HCT116 (cell line): Measurements from ENCODE around the gene MRRF. TPM values are rescaled to one million over a fixed set of nuclear protein-coding genes. Genes with fewer than 3 reads are reported as not detected.

ENCODE experiments used
- ATAC-seq: fragments of 200-7000 bp; cut with Tn5 transposase; 2 replicates; pipeline ENCODE4 v1.9.1; 2020; ENCODE audit warnings: mild to moderate bottlenecking, moderate library complexity
- BruUV-seq: library from RNA; stranded (reverse); fragments of 400-500 nt; replicated peaks from 2 replicates; lab custom pipeline; 2021; lab: Mats Ljungman, UMichigan
- CTCF ChIA-PET: fragments of 300-600 bp; sonication (Branson Sonifier 250); formaldehyde crosslinking; loops from one replicate; lab custom pipeline; 2021; ENCODE audit warnings: antibody characterized with exemption; lab: Charles Lee
- POLR2A ChIA-PET: fragments of 300-600, 350-600 bp; sonication (Branson Sonifier 250); formaldehyde crosslinking; loops from one replicate; lab custom pipeline; 2021; ENCODE audit warnings: antibody characterized with exemption; lab: Charles Lee
- RAD21 ChIA-PET, 2 experiments: fragments of 300-600 bp; sonication (Branson Sonifier 250); formaldehyde crosslinking; loops; one replicate each; lab custom pipeline; 2023; ENCODE audit warnings: low total read pairs in 2 of 2; ENCODE audit not compliant: uncharacterized antibody in 2 of 2, unreplicated experiment in 2 of 2, low non-redundant PET in 1 of 2; lab: Charles Lee
- DNase-seq: peaks from one replicate; pipeline ENCODE4 v3.0.0-alpha.2; 2010; ENCODE audit warnings: low read depth, low spot score
- H2AFZ ChIP-seq: fragments of 200-600 bp; shearing (Covaris generic), sonication (generic); 2 replicates; pipeline ENCODE4 v1.6.1; 2017; ENCODE audit warnings: low read depth, mixed run types, mixed read lengths, antibody characterized with exemption, low read length; ENCODE audit not compliant: poor library complexity, severe bottlenecking
- H3K27ac ChIP-seq: 2 replicates; pipeline ENCODE4 v1.5.1; 2012; ENCODE audit warnings: low read depth, low read length
- H3K27me3 ChIP-seq: fragments of 200-600 bp; sonication (generic); 2 replicates; pipeline ENCODE4 v1.6.1; 2016; ENCODE audit warnings: mixed run types, low read length, mixed read lengths; ENCODE audit not compliant: insufficient read depth
- H3K36me3 ChIP-seq, 2 experiments: fragments of 200-500 bp in 1 of 2; fragments of 200-600 bp in 1 of 2; sonication (Bioruptor generic) in 1 of 2; sonication (generic) in 1 of 2; 2 replicates each; pipeline versions ENCODE4 v1.5.1 to v1.6.1; 2014 to 2016; ENCODE audit warnings: low read length in 2 of 2, inconsistent platforms in 1 of 2, mixed read lengths in 1 of 2, mixed run types in 1 of 2; ENCODE audit not compliant: insufficient read depth in 2 of 2, control insufficient read depth in 1 of 2
- H3K4me1 ChIP-seq, 2 experiments: fragments of 200-600 bp in 1 of 2; sonication (generic) in 1 of 2; 2 replicates each; pipeline versions ENCODE4 v1.5.1 to v1.6.1; 2012 to 2017; ENCODE audit warnings: low read length in 2 of 2, inconsistent platforms in 1 of 2, mild to moderate bottlenecking in 1 of 2, mixed read lengths in 1 of 2, mixed run types in 1 of 2, moderate library complexity in 1 of 2; ENCODE audit not compliant: insufficient read depth in 2 of 2, control insufficient read depth in 1 of 2
- H3K4me2 ChIP-seq: fragments of 200-600 bp; sonication (generic); 2 replicates; pipeline ENCODE4 v1.6.1; 2017; ENCODE audit warnings: mixed run types, low read length, mixed read lengths
- H3K4me3 ChIP-seq, 2 experiments: fragments of 200-600 bp in 1 of 2; sonication (generic) in 1 of 2; replicated peaks in 1 of 2; 2 replicates each; pipeline ENCODE4 v1.5.1; 2011 to 2016; ENCODE audit warnings: low read length in 2 of 2, control low read depth in 1 of 2, low read depth in 1 of 2, mild to moderate bottlenecking in 1 of 2, mixed read lengths in 1 of 2, mixed run types in 1 of 2
- H3K79me2 ChIP-seq: fragments of 200-600 bp; sonication (generic); 2 replicates; pipeline ENCODE4 v1.6.1; 2017; ENCODE audit warnings: mild to moderate bottlenecking, mixed run types, low read length, moderate library complexity, mixed read lengths; ENCODE audit not compliant: insufficient read depth
- H3K9ac ChIP-seq: fragments of 200-600 bp; sonication (generic); 2 replicates; pipeline ENCODE4 v1.6.1; 2016; ENCODE audit warnings: low read length, mixed read lengths
- H3K9me2 ChIP-seq: fragments of 200-600 bp; sonication (generic), shearing (Covaris generic); 2 replicates; pipeline ENCODE4 v1.6.1; 2017; ENCODE audit warnings: mixed run types, mild to moderate bottlenecking, moderate library complexity; ENCODE audit not compliant: insufficient read depth
- H3K9me3 ChIP-seq, 2 experiments: fragments of 200-500 bp in 1 of 2; fragments of 200-600 bp in 1 of 2; sonication (Bioruptor generic) in 1 of 2; sonication (generic) in 1 of 2; 2 replicates each; pipeline ENCODE4 v1.6.1; 2014 to 2017; ENCODE audit warnings: low read length in 2 of 2, mixed read lengths in 2 of 2, inconsistent platforms in 1 of 2, low read depth in 1 of 2, mild to moderate bottlenecking in 1 of 2, mixed run types in 1 of 2, moderate library complexity in 1 of 2; ENCODE audit not compliant: control insufficient read depth in 1 of 2, insufficient read depth in 1 of 2
- H4K20me1 ChIP-seq: fragments of 200-600 bp; sonication (generic), shearing (Covaris generic); 2 replicates; pipeline ENCODE4 v1.6.1; 2017; ENCODE audit warnings: mixed run types, mild to moderate bottlenecking, moderate library complexity; ENCODE audit not compliant: insufficient read depth
- ATF3 ChIP-seq: IDR thresholded peaks from 2 replicates; pipeline ENCODE4 v1.6.1; 2012
- CBX3 ChIP-seq: IDR thresholded peaks from 2 replicates; pipeline ENCODE4 v1.6.1; 2012; ENCODE audit warnings: low read depth
- EGR1 ChIP-seq: IDR thresholded peaks from 2 replicates; pipeline ENCODE4 v1.6.1; 2012; ENCODE audit warnings: low read depth
- ELF1 ChIP-seq: IDR thresholded peaks from 2 replicates; pipeline ENCODE4 v1.6.1; 2012; ENCODE audit warnings: low read depth, borderline replicate concordance
- EZH2phosphoT487 ChIP-seq: fragments of 200-600 bp; IDR thresholded peaks from 2 replicates; pipeline ENCODE4 v1.6.1; 2018; ENCODE audit warnings: antibody characterized with exemption, borderline replicate concordance
- FOSL1 ChIP-seq: IDR thresholded peaks from 2 replicates; pipeline ENCODE4 v1.6.1; 2012; ENCODE audit warnings: low read depth
- MAX ChIP-seq: IDR thresholded peaks from 2 replicates; pipeline ENCODE4 v1.6.1; 2012
- POLR2A ChIP-seq: IDR thresholded peaks from 2 replicates; pipeline ENCODE4 v1.7.0; 2011; ENCODE audit warnings: borderline replicate concordance; ENCODE audit not compliant: insufficient read depth, insufficient read length; ENCODE audit errors: extremely low read depth
- POLR2AphosphoS5 ChIP-seq: IDR thresholded peaks from 2 replicates; pipeline ENCODE4 v1.6.1; 2011; ENCODE audit warnings: mild to moderate bottlenecking, low read depth, low read length, moderate library complexity
- REST ChIP-seq: IDR thresholded peaks from 2 replicates; pipeline ENCODE4 v1.6.1; 2012; ENCODE audit warnings: low read depth
- SIN3A ChIP-seq: IDR thresholded peaks from 2 replicates; pipeline ENCODE4 v1.6.1; 2012; ENCODE audit warnings: low read depth
- SP1 ChIP-seq: IDR thresholded peaks from 2 replicates; pipeline ENCODE4 v1.6.1; 2012; ENCODE audit warnings: low read depth
- TCF7L2 ChIP-seq: IDR thresholded peaks from 2 replicates; pipeline ENCODE4 v1.7.0; 2011; ENCODE audit warnings: borderline replicate concordance, inconsistent platforms; ENCODE audit not compliant: insufficient read depth, insufficient read length; ENCODE audit errors: extremely low read depth
- ZBTB33 ChIP-seq: IDR thresholded peaks from 2 replicates; pipeline ENCODE4 v1.6.1; 2011; ENCODE audit warnings: mild to moderate bottlenecking, low read length, moderate library complexity; ENCODE audit not compliant: insufficient replicate concordance; ENCODE audit errors: extremely low read depth
- ZNF274 ChIP-seq: fragments of 200-500 bp; sonication (Bioruptor generic); IDR thresholded peaks from 2 replicates; pipeline ENCODE4 v1.6.1; 2014; ENCODE audit warnings: mild to moderate bottlenecking, low read depth, low read length, inconsistent platforms
- intact Hi-C: fragments of 100-400 bp; cut with micrococcal nuclease; formaldehyde crosslinking; loops from 2 replicates; pipeline ENCODE4 v1.10.0; 2022
- total RNA-seq: library from RNA; stranded (reverse); gene quantifications from one replicate; pipeline ENCODE4 v1.2.1, GENCODE V29; 2021; ENCODE audit not compliant: unreplicated experiment

MRRF gene
- total RNA-seq, 1 experiment from 2014 or later: 88.6 TPM

- no peaks in the 10 kb centered on the region for H3K9me2 ChIP-seq
- ATAC-seq (no peak), DNase-seq (no peak)
- ChIA-PET RAD21 (no interaction called here), CTCF (no interaction called here), POLR2A (no interaction called here)
- H3K27me3 ChIP-seq: peaks cover 13% of the 10 kb centered on the region; the same call in 1 of the 2 replicates
- H4K20me1 ChIP-seq: no peaks in the 10 kb centered on the region
- H3K4me1 ChIP-seq: peaks cover 0 to 6% of the 10 kb centered on the region in 2 experiments; a peak in 1 of 4 replicates
- no peaks in the 10 kb centered on the region for H3K79me2 ChIP-seq
- H3K9ac ChIP-seq: no peak overlapping the region
- TF ChIP-seq ZNF274 (no peak), ELF1 (no peak), MAX (no peak), EGR1 (no peak), POLR2A (no peak), REST (no peak), ZBTB33 (no peak), ATF3 (no peak), SP1 (no peak), CBX3 (no peak), FOSL1 (no peak), EZH2phosphoT487 (no peak), POLR2AphosphoS5 (no peak), TCF7L2 (no peak), SIN3A (no peak)
- no peak overlapping the region for H2AFZ ChIP-seq
- H3K9me3 ChIP-seq: no peaks in the 10 kb centered on the region
- H3K4me3 ChIP-seq: no peak overlapping the region
- intact Hi-C loops: no loop called here
- H3K36me3 ChIP-seq: no peaks in the 10 kb centered on the region
- H3K27ac ChIP-seq: no peak overlapping the region
- H3K4me2 ChIP-seq: no peak overlapping the region
- no TSS peak for BruUV-seq
These were observed 37.7 kb upstream of the MRRF start for GRCh38 chr9:122226758-122227574.
